Smooth muscle cell (in vitro differentiated cells): Measurements from ENCODE around the gene PEF1. TPM values are rescaled to one million over a fixed set of nuclear protein-coding genes. Genes with fewer than 3 reads are reported as not detected.

Source experiments
- DNase-seq: peaks from one replicate; lab custom pipeline; 2025; ENCODE audit not compliant: unreplicated experiment; lab: John Stamatoyannopoulos, UW
- H2AFZ ChIP-seq: fragments of 200-600 bp; sonication (generic); 2 replicates; pipeline ENCODE4 v1.6.0; 2016; ENCODE audit warnings: antibody characterized with exemption, low read depth, mild to moderate bottlenecking
- H3F3A ChIP-seq: fragments of 200-600 bp; sonication (generic); 2 replicates; pipeline ENCODE4 v1.6.0; 2017; ENCODE audit warnings: antibody characterized with exemption, low read depth
- H3K27ac ChIP-seq: fragments of 200-600 bp; sonication (generic); 2 replicates; pipeline ENCODE4 v1.5.1; 2016; ENCODE audit warnings: low read depth, mild to moderate bottlenecking
- H3K27me3 ChIP-seq: fragments of 200-600 bp; sonication (generic); 2 replicates; pipeline ENCODE4 v1.6.1; 2016; ENCODE audit warnings: low read depth, mild to moderate bottlenecking
- H3K36me3 ChIP-seq: fragments of 200-600 bp; sonication (generic); 2 replicates; pipeline ENCODE4 v1.5.1; 2016; ENCODE audit warnings: low read depth
- H3K4me1 ChIP-seq: fragments of 200-600 bp; sonication (generic); 2 replicates; pipeline ENCODE4 v1.5.1; 2016; ENCODE audit warnings: low read depth
- H3K4me2 ChIP-seq: fragments of 200-600 bp; sonication (generic); 2 replicates; pipeline ENCODE4 v1.6.0; 2016; ENCODE audit warnings: mild to moderate bottlenecking
- H3K4me3 ChIP-seq: fragments of 200-600 bp; sonication (generic); 2 replicates; pipeline ENCODE4 v1.5.1; 2016; ENCODE audit warnings: mild to moderate bottlenecking
- H3K79me2 ChIP-seq: fragments of 200-600 bp; sonication (generic); 2 replicates; pipeline ENCODE4 v1.6.0; 2016; ENCODE audit warnings: low read depth, mild to moderate bottlenecking
- H3K9ac ChIP-seq: fragments of 200-600 bp; sonication (generic); 2 replicates; pipeline ENCODE4 v1.6.0; 2016; ENCODE audit warnings: low read depth
- H3K9me3 ChIP-seq: fragments of 200-600 bp; sonication (generic); replicated peaks from 2 replicates; pipeline ENCODE4 v1.5.1; 2016; ENCODE audit warnings: low read depth
- H4K20me1 ChIP-seq: fragments of 200-600 bp; sonication (generic); 2 replicates; pipeline ENCODE4 v1.6.0; 2016; ENCODE audit warnings: low read depth
- CTCF ChIP-seq: fragments of 200-600 bp; sonication (generic); IDR thresholded peaks from 2 replicates; pipeline ENCODE4 v1.5.1; 2017; ENCODE audit warnings: borderline replicate concordance, mild to moderate bottlenecking, antibody characterized with exemption; ENCODE audit not compliant: insufficient read depth, poor library complexity, severe bottlenecking
- WGBS: methylation state at CpG from one replicate; pipeline ENCODE4 v1.1.7; 2016; ENCODE audit warnings: low lambda C conversion rate; 5-methylcytosine and 5-hydroxymethylcytosine counted together
- polyA plus RNA-seq: library from polyadenylated mRNA; unstranded; fragments of >200 nt; fragmentation: Nextera tagmentation; extraction: Ambion mirVana; gene quantifications from 2 replicates; pipeline ENCODE4 v1.2.1, GENCODE V29; 2016
- total RNA-seq: library from RNA; depleted of rRNA; stranded (reverse); fragments of >200 nt; gene quantifications from 2 replicates; pipeline ENCODE4 v1.2.3, GENCODE V29; 2014

Gene PEF1
- total and polyA plus RNA-seq, 2 experiments from 2014 or later, result 61.4 to 77.1 TPM

- Histone ChIP-seq H3K36me3 (no peaks in the 10 kb centered on the region), H3K4me2 (peak overlapping the region; percentile 78), H3K4me3 (no peak overlapping the region), H3K4me1 (peaks cover 31% of the 10 kb centered on the region), H3K9me3 (no peaks in the 10 kb centered on the region), H3K79me2 (no peaks in the 10 kb centered on the region), H3K9ac (no peak overlapping the region), H3F3A (peaks cover 26% of the 10 kb centered on the region), H3K27ac (peak overlapping the region; percentile 93), H2AFZ (no peak overlapping the region), H4K20me1 (peaks cover 12% of the 10 kb centered on the region), H3K27me3 (no peaks in the 10 kb centered on the region)
- TF ChIP-seq CTCF, result no peak
- WGBS, result 89% methylated on average over 16 of the region's 16 CpGs
- no peak for DNase-seq
These were observed 19.8 kb downstream of the PEF1 start for GRCh38 chr1:31624731-31625514.

- Histone ChIP-seq H3K4me1 (peaks cover 31% of the 10 kb centered on the region), H3K27me3 (no peaks in the 10 kb centered on the region), H3K79me2 (no peaks in the 10 kb centered on the region), H3K9me3 (no peaks in the 10 kb centered on the region), H3K4me3 (no peak overlapping the region), H3K36me3 (no peaks in the 10 kb centered on the region), H3K27ac (no peak overlapping the region), H3F3A (peaks cover 26% of the 10 kb centered on the region), H4K20me1 (peaks cover 12% of the 10 kb centered on the region), H2AFZ (no peak overlapping the region), H3K9ac (no peak overlapping the region), H3K4me2 (no peak overlapping the region)
- no peak for TF ChIP-seq CTCF
- 89% methylated on average over 5 of the region's 5 CpGs for WGBS
- DNase-seq, result no peak
These were observed 20.4 kb downstream of the PEF1 start for GRCh38 chr1:31624309-31624708.

- Histone ChIP-seq H3K4me3 (no peak overlapping the region), H2AFZ (no peak overlapping the region), H3K4me1 (peaks cover 23% of the 10 kb centered on the region), H3F3A (peaks cover 21% of the 10 kb centered on the region), H3K79me2 (no peaks in the 10 kb centered on the region), H3K9ac (no peak overlapping the region), H4K20me1 (peaks cover 4% of the 10 kb centered on the region), H3K27me3 (no peaks in the 10 kb centered on the region), H3K27ac (no peak overlapping the region), H3K36me3 (no peaks in the 10 kb centered on the region), H3K9me3 (no peaks in the 10 kb centered on the region), H3K4me2 (no peak overlapping the region)
- TF ChIP-seq CTCF, result no peak
- no peak for DNase-seq
- 97% methylated on average over 12 of the region's 12 CpGs for WGBS
These were observed 21.3 kb downstream of the PEF1 start for GRCh38 chr1:31623365-31623764.
